OCI-LY7 (cell line): ENCODE data around the gene TMEM63A.

ENCODE experiments used
- CTCF ChIP-seq: fragments of 200-600 bp; sonication (generic); conservative IDR thresholded peaks from 2 replicates; pipeline ENCODE4 v1.5.1; 2014; ENCODE audit warnings: mild to moderate bottlenecking, antibody characterized with exemption, low read length, moderate library complexity, mixed read lengths
- EZH2phosphoT487 ChIP-seq: fragments of 200-600 bp; sonication (generic); IDR thresholded peaks from 2 replicates; pipeline ENCODE4 v1.6.1; 2018; ENCODE audit warnings: low read depth, borderline replicate concordance, mild to moderate bottlenecking, mixed run types, antibody characterized with exemption, low read length, moderate library complexity, mixed read lengths

- no peak for TF ChIP-seq CTCF
- no peak for TF ChIP-seq EZH2phosphoT487
Observed at GRCh38 chr1:225914947-225915346, 32.8 kb upstream of the TMEM63A start.
